Measurements from ENCODE around the gene CDK16.

CDK16 gene

GRCh38 chrX:47209508-47210238, 8.8 kb upstream of the CDK16 start:
- DNase-seq: no peak

- DNase-seq: no peak
Observed at GRCh38 chrX:47210661-47211425, 7.6 kb upstream of the CDK16 start.

GRCh38 chrX:47212381-47213293, 5.8 kb upstream of the CDK16 start:
- DNase-seq: no peak

- DNase-seq: no peak
Observed at GRCh38 chrX:47214435-47215077, 3.9 kb upstream of the CDK16 start.

- DNase-seq: no peak
Observed at GRCh38 chrX:47215291-47215900, 3.1 kb upstream of the CDK16 start.

- DNase-seq: no peak
Observed at GRCh38 chrX:47216393-47216925, 2.0 kb upstream of the CDK16 start.

GRCh38 chrX:47217121-47217851, 1.2 kb upstream of the CDK16 start:
- no peak for DNase-seq

- peak; percentile 94 to 95 for DNase-seq
Observed at GRCh38 chrX:47217852-47218279, 615 bp upstream of the CDK16 start.

GRCh38 chrX:47218920-47219815, 687 bp downstream of the CDK16 start:
- peak in 1 of 2 experiments; percentile 7 for DNase-seq

- no peak for DNase-seq
Observed at GRCh38 chrX:47221756-47222155, 3.3 kb downstream of the CDK16 start.

GRCh38 chrX:47222751-47223350, 4.4 kb downstream of the CDK16 start:
- DNase-seq: no peak

- DNase-seq: no peak
Observed at GRCh38 chrX:47223476-47224250, 5.2 kb downstream of the CDK16 start.

GRCh38 chrX:47224266-47224895, 5.9 kb downstream of the CDK16 start:
- DNase-seq: no peak

GRCh38 chrX:47224896-47225290, 6.4 kb downstream of the CDK16 start:
- no peak for DNase-seq

- DNase-seq: no peak
Observed at GRCh38 chrX:47226071-47226470, 7.6 kb downstream of the CDK16 start.

GRCh38 chrX:47226531-47227333, 8.3 kb downstream of the CDK16 start:
- no peak for DNase-seq

GRCh38 chrX:47227334-47227583, 8.8 kb downstream of the CDK16 start:
- DNase-seq: no peak
